H1 (cell line): ENCODE results near the gene RAD51B. TPM values are rescaled to one million over a fixed set of nuclear protein-coding genes. Genes with fewer than 3 reads are reported as not detected.

Experiments used
- CHD1 ChIP-seq: IDR thresholded peaks from 2 replicates; pipeline ENCODE4 v1.6.1; 2012; ENCODE audit warnings: low read depth, low read length, improper control_type of control experiment
- GTF2F1 ChIP-seq: IDR thresholded peaks from 2 replicates; pipeline ENCODE4 v1.6.1; 2012; ENCODE audit warnings: low read depth, low read length, improper control_type of control experiment, borderline replicate concordance
- HDAC2 ChIP-seq, 2 experiments: fragments of 300-600 bp in 1 of 2; sonication (generic) in 1 of 2; IDR thresholded peaks; 2 replicates each; pipeline ENCODE4 v1.6.1; 2011 to 2012; ENCODE audit warnings: low read depth in 2 of 2, low read length in 2 of 2, mild to moderate bottlenecking in 2 of 2, moderate library complexity in 2 of 2, borderline replicate concordance in 1 of 2, inconsistent platforms in 1 of 2
- KDM1A ChIP-seq: fragments of 200-600, 300-600 bp; sonication (generic); IDR thresholded peaks from 2 replicates; pipeline ENCODE4 v1.7.1; 2016; ENCODE audit warnings: mild to moderate bottlenecking, low read length, borderline replicate concordance
- MAFK ChIP-seq: IDR thresholded peaks from 2 replicates; pipeline ENCODE4 v1.6.1; 2012; ENCODE audit warnings: low read depth, mild to moderate bottlenecking, improper control_type of control experiment, low read length
- RNF2 ChIP-seq: fragments of 200-900, 300-1000 bp; sonication (generic); IDR thresholded peaks from 2 replicates; pipeline ENCODE4 v1.7.1; 2016; ENCODE audit warnings: borderline replicate concordance, low read depth, mild to moderate bottlenecking, antibody characterized with exemption, low read length; ENCODE audit not compliant: poor library complexity, severe bottlenecking; ENCODE audit errors: missing control alignments
- SP1 ChIP-seq: IDR thresholded peaks from 2 replicates; pipeline ENCODE4 v1.6.1; 2011; ENCODE audit warnings: low read depth, low read length
- TAF7 ChIP-seq: optimal IDR thresholded peaks from 2 replicates; pipeline ENCODE3; 2011; ENCODE audit warnings: low read depth, mild to moderate bottlenecking, inconsistent platforms, low read length, moderate library complexity, borderline replicate concordance
- polyA plus RNA-seq, 7 experiments: library from polyadenylated mRNA; depleted of rRNA in 3 of 7; stranded (reverse) in 5 of 7; unstranded in 2 of 7; fragments of >200 nt in 5 of 7; fragments of 200-250 nt in 2 of 7; gene quantifications; 1 replicate in 5 of 7; 2 replicates in 1 of 7; 4 replicates in 1 of 7; pipeline versions ENCODE4 v1.2.1 to v1.2.3, GENCODE V29; 2011 to 2013; ENCODE audit warnings: missing spikeins in 2 of 7, mixed read lengths in 2 of 7
- total RNA-seq: library from RNA; stranded (reverse); fragmentation: NEBNext Ultra II Directional; extraction: Animal tissue kit (Norgen Biotek cat#: 25700); gene quantifications from 2 replicates; pipeline ENCODE4 v1.2.1, GENCODE V29; 2021
- TF ChIP-seq, protein P1 (sequence below): fragments of 300-600 bp; sonication (generic); IDR thresholded peaks from 2 replicates; pipeline ENCODE4 v1.7.1; 2012; ENCODE audit warnings: low read length, moderate library complexity, mild to moderate bottlenecking, inconsistent platforms; ENCODE audit not compliant: insufficient replicate concordance
- TF ChIP-seq, protein P2 (sequence below): IDR thresholded peaks from 2 replicates; pipeline ENCODE4 v1.6.1; 2012; ENCODE audit warnings: inconsistent platforms

The RAD51B gene
- total and polyA plus RNA-seq, 2 of the 8 experiments (the other 6 are each of a cell fraction or from before 2014, with no cell fraction given), result 3.9 to 14.9 TPM

DNA sequence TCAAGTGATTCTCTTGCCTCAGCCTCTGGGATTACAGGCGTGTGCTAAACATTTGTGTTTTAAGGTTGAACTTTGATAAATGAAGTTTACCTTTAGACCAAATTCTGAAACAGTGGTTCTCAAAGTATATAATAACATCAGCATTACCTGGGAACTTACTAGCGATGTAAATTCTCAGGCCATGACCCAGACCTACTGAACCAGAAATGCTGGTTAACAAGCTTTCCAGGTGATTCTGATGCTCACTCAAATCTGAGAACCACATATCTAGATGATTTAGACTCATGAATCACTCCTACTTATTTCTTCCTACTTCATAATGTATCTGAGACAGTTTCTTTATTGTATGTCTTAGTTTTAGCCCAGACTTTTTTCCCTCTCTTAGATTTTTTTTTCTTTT, 43.6 kb downstream of the RAD51B start (continued):
- TF ChIP-seq, protein P1, sequence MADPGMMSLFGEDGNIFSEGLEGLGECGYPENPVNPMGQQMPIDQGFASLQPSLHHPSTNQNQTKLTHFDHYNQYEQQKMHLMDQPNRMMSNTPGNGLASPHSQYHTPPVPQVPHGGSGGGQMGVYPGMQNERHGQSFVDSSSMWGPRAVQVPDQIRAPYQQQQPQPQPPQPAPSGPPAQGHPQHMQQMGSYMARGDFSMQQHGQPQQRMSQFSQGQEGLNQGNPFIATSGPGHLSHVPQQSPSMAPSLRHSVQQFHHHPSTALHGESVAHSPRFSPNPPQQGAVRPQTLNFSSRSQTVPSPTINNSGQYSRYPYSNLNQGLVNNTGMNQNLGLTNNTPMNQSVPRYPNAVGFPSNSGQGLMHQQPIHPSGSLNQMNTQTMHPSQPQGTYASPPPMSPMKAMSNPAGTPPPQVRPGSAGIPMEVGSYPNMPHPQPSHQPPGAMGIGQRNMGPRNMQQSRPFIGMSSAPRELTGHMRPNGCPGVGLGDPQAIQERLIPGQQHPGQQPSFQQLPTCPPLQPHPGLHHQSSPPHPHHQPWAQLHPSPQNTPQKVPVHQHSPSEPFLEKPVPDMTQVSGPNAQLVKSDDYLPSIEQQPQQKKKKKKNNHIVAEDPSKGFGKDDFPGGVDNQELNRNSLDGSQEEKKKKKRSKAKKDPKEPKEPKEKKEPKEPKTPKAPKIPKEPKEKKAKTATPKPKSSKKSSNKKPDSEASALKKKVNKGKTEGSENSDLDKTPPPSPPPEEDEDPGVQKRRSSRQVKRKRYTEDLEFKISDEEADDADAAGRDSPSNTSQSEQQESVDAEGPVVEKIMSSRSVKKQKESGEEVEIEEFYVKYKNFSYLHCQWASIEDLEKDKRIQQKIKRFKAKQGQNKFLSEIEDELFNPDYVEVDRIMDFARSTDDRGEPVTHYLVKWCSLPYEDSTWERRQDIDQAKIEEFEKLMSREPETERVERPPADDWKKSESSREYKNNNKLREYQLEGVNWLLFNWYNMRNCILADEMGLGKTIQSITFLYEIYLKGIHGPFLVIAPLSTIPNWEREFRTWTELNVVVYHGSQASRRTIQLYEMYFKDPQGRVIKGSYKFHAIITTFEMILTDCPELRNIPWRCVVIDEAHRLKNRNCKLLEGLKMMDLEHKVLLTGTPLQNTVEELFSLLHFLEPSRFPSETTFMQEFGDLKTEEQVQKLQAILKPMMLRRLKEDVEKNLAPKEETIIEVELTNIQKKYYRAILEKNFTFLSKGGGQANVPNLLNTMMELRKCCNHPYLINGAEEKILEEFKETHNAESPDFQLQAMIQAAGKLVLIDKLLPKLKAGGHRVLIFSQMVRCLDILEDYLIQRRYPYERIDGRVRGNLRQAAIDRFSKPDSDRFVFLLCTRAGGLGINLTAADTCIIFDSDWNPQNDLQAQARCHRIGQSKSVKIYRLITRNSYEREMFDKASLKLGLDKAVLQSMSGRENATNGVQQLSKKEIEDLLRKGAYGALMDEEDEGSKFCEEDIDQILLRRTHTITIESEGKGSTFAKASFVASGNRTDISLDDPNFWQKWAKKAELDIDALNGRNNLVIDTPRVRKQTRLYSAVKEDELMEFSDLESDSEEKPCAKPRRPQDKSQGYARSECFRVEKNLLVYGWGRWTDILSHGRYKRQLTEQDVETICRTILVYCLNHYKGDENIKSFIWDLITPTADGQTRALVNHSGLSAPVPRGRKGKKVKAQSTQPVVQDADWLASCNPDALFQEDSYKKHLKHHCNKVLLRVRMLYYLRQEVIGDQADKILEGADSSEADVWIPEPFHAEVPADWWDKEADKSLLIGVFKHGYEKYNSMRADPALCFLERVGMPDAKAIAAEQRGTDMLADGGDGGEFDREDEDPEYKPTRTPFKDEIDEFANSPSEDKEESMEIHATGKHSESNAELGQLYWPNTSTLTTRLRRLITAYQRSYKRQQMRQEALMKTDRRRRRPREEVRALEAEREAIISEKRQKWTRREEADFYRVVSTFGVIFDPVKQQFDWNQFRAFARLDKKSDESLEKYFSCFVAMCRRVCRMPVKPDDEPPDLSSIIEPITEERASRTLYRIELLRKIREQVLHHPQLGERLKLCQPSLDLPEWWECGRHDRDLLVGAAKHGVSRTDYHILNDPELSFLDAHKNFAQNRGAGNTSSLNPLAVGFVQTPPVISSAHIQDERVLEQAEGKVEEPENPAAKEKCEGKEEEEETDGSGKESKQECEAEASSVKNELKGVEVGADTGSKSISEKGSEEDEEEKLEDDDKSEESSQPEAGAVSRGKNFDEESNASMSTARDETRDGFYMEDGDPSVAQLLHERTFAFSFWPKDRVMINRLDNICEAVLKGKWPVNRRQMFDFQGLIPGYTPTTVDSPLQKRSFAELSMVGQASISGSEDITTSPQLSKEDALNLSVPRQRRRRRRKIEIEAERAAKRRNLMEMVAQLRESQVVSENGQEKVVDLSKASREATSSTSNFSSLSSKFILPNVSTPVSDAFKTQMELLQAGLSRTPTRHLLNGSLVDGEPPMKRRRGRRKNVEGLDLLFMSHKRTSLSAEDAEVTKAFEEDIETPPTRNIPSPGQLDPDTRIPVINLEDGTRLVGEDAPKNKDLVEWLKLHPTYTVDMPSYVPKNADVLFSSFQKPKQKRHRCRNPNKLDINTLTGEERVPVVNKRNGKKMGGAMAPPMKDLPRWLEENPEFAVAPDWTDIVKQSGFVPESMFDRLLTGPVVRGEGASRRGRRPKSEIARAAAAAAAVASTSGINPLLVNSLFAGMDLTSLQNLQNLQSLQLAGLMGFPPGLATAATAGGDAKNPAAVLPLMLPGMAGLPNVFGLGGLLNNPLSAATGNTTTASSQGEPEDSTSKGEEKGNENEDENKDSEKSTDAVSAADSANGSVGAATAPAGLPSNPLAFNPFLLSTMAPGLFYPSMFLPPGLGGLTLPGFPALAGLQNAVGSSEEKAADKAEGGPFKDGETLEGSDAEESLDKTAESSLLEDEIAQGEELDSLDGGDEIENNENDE, result no peak
- TF ChIP-seq KDM1A, result no peak
- no peak for TF ChIP-seq HDAC2 (IDR thresholded peaks at IDR 0.05; ENCODE audit: borderline replicate concordance in 1 of 2, low read depth in 2 of 2, low read length in 2 of 2)
- TF ChIP-seq, protein P2, sequence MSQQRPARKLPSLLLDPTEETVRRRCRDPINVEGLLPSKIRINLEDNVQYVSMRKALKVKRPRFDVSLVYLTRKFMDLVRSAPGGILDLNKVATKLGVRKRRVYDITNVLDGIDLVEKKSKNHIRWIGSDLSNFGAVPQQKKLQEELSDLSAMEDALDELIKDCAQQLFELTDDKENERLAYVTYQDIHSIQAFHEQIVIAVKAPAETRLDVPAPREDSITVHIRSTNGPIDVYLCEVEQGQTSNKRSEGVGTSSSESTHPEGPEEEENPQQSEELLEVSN, result no peak
- TF ChIP-seq TAF7, result no peak
- no peak for TF ChIP-seq MAFK
- TF ChIP-seq CHD1, result no peak
- TF ChIP-seq SP1, result no peak
- no peak for TF ChIP-seq RNF2
- no peak for TF ChIP-seq GTF2F1
- TF ChIP-seq, all 59 proteins: peak for 0
